Tibial nerve (tissue), 4 donors: ENCODE measurements around the gene PPP4R3B.

Experiments
- CTCF ChIP-seq, 5 experiments: fragments of 200-600 bp in 3 of 5; fragments of 450-650 bp in 2 of 5; sonication (generic) in 3 of 5; IDR thresholded peaks; one replicate each; pipeline ENCODE4 v1.5.1; 2016 to 2019; ENCODE audit warnings: antibody characterized with exemption in 5 of 5, mild to moderate bottlenecking in 3 of 5, moderate library complexity in 2 of 5
- EP300 ChIP-seq, 2 donors: sonication (generic); formaldehyde crosslinking; IDR thresholded peaks; one replicate each; pipeline ENCODE4 v1.6.1; 2017; ENCODE audit warnings: antibody characterized with exemption in 2 of 2, mild to moderate bottlenecking in 1 of 2

DNA sequence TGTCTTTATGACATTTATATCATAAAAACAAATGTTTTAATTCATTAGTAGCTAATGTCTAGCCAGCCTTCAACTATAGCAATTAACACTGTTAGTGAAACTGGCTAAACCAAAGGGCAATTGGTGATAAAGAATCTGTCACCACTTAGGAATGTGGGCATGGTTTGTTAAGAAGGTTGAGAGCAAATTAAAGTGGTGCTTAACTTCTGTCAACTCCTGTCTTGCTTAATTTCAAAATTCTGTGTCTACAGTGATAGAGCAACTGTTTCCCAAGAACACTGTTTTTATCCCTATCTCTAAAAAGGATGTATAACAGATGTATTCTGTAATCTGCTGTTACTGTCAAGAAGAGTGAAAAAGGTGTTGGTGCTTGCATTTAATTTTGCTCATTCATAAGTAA is 61.4 kb downstream of the PPP4R3B start:
- TF ChIP-seq CTCF (IDR thresholded peaks at IDR 0.05) (no peak), EP300 (IDR thresholded peaks at IDR 0.05) (no peak)
